Measurements from ENCODE around the gene EBF4.

DNA sequence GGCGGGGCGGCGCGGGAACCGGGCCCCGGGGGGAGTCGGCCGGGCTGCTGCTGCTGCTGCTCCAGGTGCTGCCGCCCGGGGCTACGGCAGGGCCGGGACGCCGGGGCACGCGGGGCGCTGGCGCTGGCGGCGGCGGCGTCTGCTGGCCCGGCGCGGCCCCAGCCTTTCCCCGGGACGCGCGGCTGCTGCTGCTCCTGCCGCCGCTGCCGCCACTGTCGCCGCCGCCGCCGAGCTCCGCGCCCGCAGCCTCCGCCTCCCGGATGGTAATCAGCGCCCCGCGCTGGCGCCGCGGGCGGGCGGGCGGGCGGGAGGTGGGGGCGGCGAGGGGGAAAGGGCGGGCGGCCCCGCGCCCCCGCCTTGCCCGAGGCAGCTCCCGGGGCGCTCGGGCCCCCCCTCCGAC is 306 bp downstream of the EBF4 start:
- TF ChIP-seq, protein P1, sequence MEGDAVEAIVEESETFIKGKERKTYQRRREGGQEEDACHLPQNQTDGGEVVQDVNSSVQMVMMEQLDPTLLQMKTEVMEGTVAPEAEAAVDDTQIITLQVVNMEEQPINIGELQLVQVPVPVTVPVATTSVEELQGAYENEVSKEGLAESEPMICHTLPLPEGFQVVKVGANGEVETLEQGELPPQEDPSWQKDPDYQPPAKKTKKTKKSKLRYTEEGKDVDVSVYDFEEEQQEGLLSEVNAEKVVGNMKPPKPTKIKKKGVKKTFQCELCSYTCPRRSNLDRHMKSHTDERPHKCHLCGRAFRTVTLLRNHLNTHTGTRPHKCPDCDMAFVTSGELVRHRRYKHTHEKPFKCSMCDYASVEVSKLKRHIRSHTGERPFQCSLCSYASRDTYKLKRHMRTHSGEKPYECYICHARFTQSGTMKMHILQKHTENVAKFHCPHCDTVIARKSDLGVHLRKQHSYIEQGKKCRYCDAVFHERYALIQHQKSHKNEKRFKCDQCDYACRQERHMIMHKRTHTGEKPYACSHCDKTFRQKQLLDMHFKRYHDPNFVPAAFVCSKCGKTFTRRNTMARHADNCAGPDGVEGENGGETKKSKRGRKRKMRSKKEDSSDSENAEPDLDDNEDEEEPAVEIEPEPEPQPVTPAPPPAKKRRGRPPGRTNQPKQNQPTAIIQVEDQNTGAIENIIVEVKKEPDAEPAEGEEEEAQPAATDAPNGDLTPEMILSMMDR (conservative IDR thresholded peaks at IDR 0.05 in 1 of 2, IDR thresholded peaks at IDR 0.05 in 1 of 2; ENCODE audit: extremely low read depth in 1 of 2, insufficient read depth in 1 of 2, low read depth in 1 of 2, low read length in 2 of 2) = no peak
- no peak for TF ChIP-seq EZH2 (IDR thresholded peaks at IDR 0.05; ENCODE audit: borderline replicate concordance, low read length)

Data from mammary epithelial cell (primary cell).